Activated T-helper 1 cell treated with anti-CD3 and anti-CD28 coated beads, Interleukin-12 subunit alpha, Interleukin-12 subunit beta, Interleukin-2, Interleukin-4 antibody, amounts not matched to agents 30 ng/mL and 10 ng/mL and 1 ng/mL, durations not matched to agents 14 hours and 24 hours and 36 hours (primary cell): ENCODE data around the gene IRF2. TPM values are rescaled to one million over a fixed set of nuclear protein-coding genes. Genes with fewer than 3 reads are reported as not detected.
A peak's percentile ranks its signal among the peaks of the same experiment; 100 is the strongest.

ENCODE experiments used
- DNase-seq: peaks from one replicate; pipeline ENCODE4 v3.0.0; 2021; ENCODE audit warnings: low spot score
- H3K27ac Mint-ChIP-seq: one replicate; pipeline ENCODE4 v1.8.0; 2021; ENCODE audit warnings: mild to moderate bottlenecking, mixed read lengths
- H3K27me3 Mint-ChIP-seq: one replicate; pipeline ENCODE4 v1.8.0; 2022; ENCODE audit warnings: mild to moderate bottlenecking, moderate library complexity, mixed read lengths; ENCODE audit not compliant: insufficient read depth
- H3K36me3 Mint-ChIP-seq: one replicate; pipeline ENCODE4 v1.8.0; 2021; ENCODE audit warnings: low read depth, mixed read lengths
- H3K4me1 Mint-ChIP-seq: one replicate; pipeline ENCODE4 v1.8.0; 2021; ENCODE audit warnings: low read depth, mixed read lengths
- H3K4me3 Mint-ChIP-seq: one replicate; pipeline ENCODE4 v1.8.0; 2021; ENCODE audit warnings: mild to moderate bottlenecking, moderate library complexity, mixed read lengths
- H3K9me3 Mint-ChIP-seq: one replicate; pipeline ENCODE4 v1.8.0; 2021; ENCODE audit warnings: mixed read lengths
- intact Hi-C: fragments of 100-400 bp; cut with micrococcal nuclease; formaldehyde crosslinking; loops from one replicate; pipeline ENCODE4 v1.15.1; 2024
- total RNA-seq: library from RNA; stranded (reverse); gene quantifications from 2 replicates; pipeline ENCODE4 v1.2.3, GENCODE V29; 2022

IRF2 gene
- total RNA-seq, 1 donor from 2014 or later = 75.8 TPM

- intact Hi-C loops = loop anchor here (1.0 to 2.0 kb wide), 3 partner anchors 21 to 114 kb away; no protein-coding TSS in a partner anchor
- Mint-ChIP-seq H3K36me3 (peaks cover 47% of the 10 kb centered on the region), H3K9me3 (peaks cover 8% of the 10 kb centered on the region), H3K27me3 (no peaks in the 10 kb centered on the region), H3K4me3 (peak overlapping the region; percentile 43), H3K4me1 (peaks cover 90% of the 10 kb centered on the region), H3K27ac (peak overlapping the region; percentile 87)
- DNase-seq = no peak
Measured at GRCh38 chr4:184419976-184420375, 54.4 kb downstream of the IRF2 start.

- intact Hi-C loops = loop anchor here (1.0 to 2.0 kb wide), 10 partner anchors 10 to 316 kb away; partner anchors contain the start of genes CENPU and IRF2
- peak overlapping the region; percentile 95 for H3K27ac Mint-ChIP-seq
- no peaks in the 10 kb centered on the region for H3K27me3 Mint-ChIP-seq
- DNase-seq = peak; percentile 21
- peak overlapping the region; percentile 78 for H3K4me3 Mint-ChIP-seq
- peaks cover 53% of the 10 kb centered on the region for H3K36me3 Mint-ChIP-seq
- H3K9me3 Mint-ChIP-seq = peaks cover 4% of the 10 kb centered on the region
- H3K4me1 Mint-ChIP-seq = peaks cover 90% of the 10 kb centered on the region
Measured at GRCh38 chr4:184417802-184418511, 56.4 kb downstream of the IRF2 start.

- peak; percentile 63 for DNase-seq
- Mint-ChIP-seq H3K27ac (peak overlapping the region; percentile 95), H3K27me3 (no peaks in the 10 kb centered on the region), H3K36me3 (peaks cover 52% of the 10 kb centered on the region), H3K9me3 (no peaks in the 10 kb centered on the region), H3K4me3 (peak overlapping the region; percentile 78), H3K4me1 (peaks cover 89% of the 10 kb centered on the region)
- intact Hi-C loops = loop anchor here (1.0 kb wide), 5 partner anchors 57 to 158 kb away; partner anchors contain the start of gene IRF2
Measured at GRCh38 chr4:184416913-184417734, 57.2 kb downstream of the IRF2 start.

- Mint-ChIP-seq H3K4me1 (peaks cover 81% of the 10 kb centered on the region), H3K27me3 (no peaks in the 10 kb centered on the region), H3K27ac (peak overlapping the region; percentile 81), H3K4me3 (no peak overlapping the region), H3K36me3 (peaks cover 51% of the 10 kb centered on the region), H3K9me3 (no peaks in the 10 kb centered on the region)
- no peak for DNase-seq
- intact Hi-C loops = no loop called here
Measured at GRCh38 chr4:184415071-184415470, 59.3 kb downstream of the IRF2 start.

- Mint-ChIP-seq H3K27ac (peak overlapping the region; percentile 52), H3K27me3 (no peaks in the 10 kb centered on the region), H3K4me3 (no peak overlapping the region), H3K36me3 (peaks cover 57% of the 10 kb centered on the region), H3K9me3 (no peaks in the 10 kb centered on the region), H3K4me1 (peaks cover 81% of the 10 kb centered on the region)
- intact Hi-C loops = no loop called here
- DNase-seq = no peak
Measured at GRCh38 chr4:184413261-184414046, 60.9 kb downstream of the IRF2 start.

GRCh38 chr4:184410748-184411147 is 63.6 kb downstream of the IRF2 start:
- H3K4me3 Mint-ChIP-seq = no peak overlapping the region
- peak overlapping the region; percentile 80 for H3K27ac Mint-ChIP-seq
- no peak for DNase-seq
- H3K27me3 Mint-ChIP-seq = no peaks in the 10 kb centered on the region
- H3K4me1 Mint-ChIP-seq = peaks cover 83% of the 10 kb centered on the region
- intact Hi-C loops = no loop called here
- H3K36me3 Mint-ChIP-seq = peaks cover 71% of the 10 kb centered on the region
- no peaks in the 10 kb centered on the region for H3K9me3 Mint-ChIP-seq

GRCh38 chr4:184409911-184410692 is 64.2 kb downstream of the IRF2 start:
- peak; percentile 38 for DNase-seq
- H3K9me3 Mint-ChIP-seq = no peaks in the 10 kb centered on the region
- H3K27ac Mint-ChIP-seq = peak overlapping the region; percentile 80
- intact Hi-C loops = loop anchor here (2.0 kb wide), 3 partner anchors 25 to 145 kb away; no protein-coding TSS in a partner anchor
- peaks cover 73% of the 10 kb centered on the region for H3K36me3 Mint-ChIP-seq
- no peaks in the 10 kb centered on the region for H3K27me3 Mint-ChIP-seq
- H3K4me3 Mint-ChIP-seq = peak overlapping the region; percentile 68
- H3K4me1 Mint-ChIP-seq = peaks cover 82% of the 10 kb centered on the region

- intact Hi-C loops = loop anchor here (2.0 kb wide), 3 partner anchors 25 to 145 kb away; no protein-coding TSS in a partner anchor
- Mint-ChIP-seq H3K27ac (peak overlapping the region; percentile 80), H3K9me3 (no peaks in the 10 kb centered on the region), H3K27me3 (no peaks in the 10 kb centered on the region), H3K4me3 (peak overlapping the region; percentile 68), H3K36me3 (peaks cover 71% of the 10 kb centered on the region), H3K4me1 (peaks cover 76% of the 10 kb centered on the region)
- no peak for DNase-seq
Measured at GRCh38 chr4:184409502-184409901, 64.8 kb downstream of the IRF2 start.

- no peaks in the 10 kb centered on the region for H3K9me3 Mint-ChIP-seq
- DNase-seq = no peak
- H3K4me1 Mint-ChIP-seq = peaks cover 71% of the 10 kb centered on the region
- intact Hi-C loops = loop anchor here (1.0 to 2.0 kb wide), 4 partner anchors 10 to 144 kb away; no protein-coding TSS in a partner anchor
- peak overlapping the region; percentile 51 for H3K4me3 Mint-ChIP-seq
- peak overlapping the region; percentile 85 for H3K27ac Mint-ChIP-seq
- H3K27me3 Mint-ChIP-seq = no peaks in the 10 kb centered on the region
- H3K36me3 Mint-ChIP-seq = peaks cover 68% of the 10 kb centered on the region
Measured at GRCh38 chr4:184408684-184409081, 65.7 kb downstream of the IRF2 start.

- H3K27me3 Mint-ChIP-seq = no peaks in the 10 kb centered on the region
- H3K9me3 Mint-ChIP-seq = no peaks in the 10 kb centered on the region
- H3K27ac Mint-ChIP-seq = peak overlapping the region; percentile 88
- intact Hi-C loops = loop anchor here (1.0 to 2.0 kb wide), 4 partner anchors 10 to 143 kb away; no protein-coding TSS in a partner anchor
- DNase-seq = no peak
- H3K36me3 Mint-ChIP-seq = peaks cover 68% of the 10 kb centered on the region
- peaks cover 71% of the 10 kb centered on the region for H3K4me1 Mint-ChIP-seq
- peak overlapping the region; percentile 67 for H3K4me3 Mint-ChIP-seq
Measured at GRCh38 chr4:184408021-184408683, 66.2 kb downstream of the IRF2 start.

- H3K4me1 Mint-ChIP-seq = peaks cover 72% of the 10 kb centered on the region
- no peak overlapping the region for H3K4me3 Mint-ChIP-seq
- H3K27ac Mint-ChIP-seq = peak overlapping the region; percentile 24
Measured at GRCh38 chr4:184406958-184407391, 67.4 kb downstream of the IRF2 start.

More at GRCh38 chr4:184406958-184407391, 67.4 kb downstream of the IRF2 start:
- no peak for DNase-seq
- Mint-ChIP-seq H3K27me3 (no peaks in the 10 kb centered on the region), H3K36me3 (peaks cover 74% of the 10 kb centered on the region), H3K9me3 (no peaks in the 10 kb centered on the region)
- intact Hi-C loops = no loop called here
